Keratinocyte (primary cell): Measurements from ENCODE around the gene FMN2.

Experiments
- EZH2 ChIP-seq: IDR thresholded peaks from one replicate; pipeline ENCODE4 v1.6.1; 2012; ENCODE audit warnings: inconsistent platforms, mild to moderate bottlenecking, low read length, moderate library complexity
- TF ChIP-seq, protein P1 (sequence below), 3 experiments: IDR thresholded peaks in 1 of 3; conservative IDR thresholded peaks in 1 of 3; optimal IDR thresholded peaks in 1 of 3; 2 replicates in 2 of 3; 3 replicates in 1 of 3; pipeline versions ENCODE3 to v1.5.1; 2011; ENCODE audit warnings: low read length in 3 of 3, mild to moderate bottlenecking in 3 of 3, moderate library complexity in 2 of 3, control low read depth in 1 of 3, inconsistent platforms in 1 of 3; ENCODE audit not compliant: insufficient read depth in 2 of 3; ENCODE audit errors: extremely low read depth in 1 of 3

DNA sequence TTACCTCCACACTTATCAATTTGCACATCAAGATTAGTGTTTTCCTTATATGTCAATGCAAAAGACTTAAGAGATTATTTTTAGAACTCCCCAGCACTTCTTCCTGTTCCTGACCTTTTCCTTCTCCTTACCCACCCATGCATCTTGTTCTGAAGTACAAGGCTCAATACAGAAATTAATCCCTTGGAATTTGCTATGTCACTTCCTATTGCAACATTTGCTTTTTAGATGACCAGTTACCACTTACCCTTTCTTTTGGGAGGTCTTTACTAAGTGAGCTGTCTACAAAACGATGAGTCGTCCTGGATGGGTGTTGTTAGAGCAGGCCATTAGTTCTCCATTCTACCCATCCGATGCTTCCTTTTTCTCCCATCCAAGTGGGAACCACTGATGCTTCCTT, 221.2 kb downstream of the FMN2 start:
- TF ChIP-seq, protein P1, sequence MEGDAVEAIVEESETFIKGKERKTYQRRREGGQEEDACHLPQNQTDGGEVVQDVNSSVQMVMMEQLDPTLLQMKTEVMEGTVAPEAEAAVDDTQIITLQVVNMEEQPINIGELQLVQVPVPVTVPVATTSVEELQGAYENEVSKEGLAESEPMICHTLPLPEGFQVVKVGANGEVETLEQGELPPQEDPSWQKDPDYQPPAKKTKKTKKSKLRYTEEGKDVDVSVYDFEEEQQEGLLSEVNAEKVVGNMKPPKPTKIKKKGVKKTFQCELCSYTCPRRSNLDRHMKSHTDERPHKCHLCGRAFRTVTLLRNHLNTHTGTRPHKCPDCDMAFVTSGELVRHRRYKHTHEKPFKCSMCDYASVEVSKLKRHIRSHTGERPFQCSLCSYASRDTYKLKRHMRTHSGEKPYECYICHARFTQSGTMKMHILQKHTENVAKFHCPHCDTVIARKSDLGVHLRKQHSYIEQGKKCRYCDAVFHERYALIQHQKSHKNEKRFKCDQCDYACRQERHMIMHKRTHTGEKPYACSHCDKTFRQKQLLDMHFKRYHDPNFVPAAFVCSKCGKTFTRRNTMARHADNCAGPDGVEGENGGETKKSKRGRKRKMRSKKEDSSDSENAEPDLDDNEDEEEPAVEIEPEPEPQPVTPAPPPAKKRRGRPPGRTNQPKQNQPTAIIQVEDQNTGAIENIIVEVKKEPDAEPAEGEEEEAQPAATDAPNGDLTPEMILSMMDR (optimal IDR thresholded peaks at IDR 0.05 in 1 of 3, IDR thresholded peaks at IDR 0.05 in 1 of 3, conservative IDR thresholded peaks at IDR 0.05 in 1 of 3; ENCODE audit: extremely low read depth in 1 of 3, insufficient read depth in 2 of 3, low read length in 3 of 3), result no peak
- TF ChIP-seq EZH2, result no peak
